Thyroid gland (tissue), 4 donors: Measurements from ENCODE around the gene PPP2R2C.

Source experiments
- POLR2A ChIP-seq, 2 donors: fragments of 450-650 bp; IDR thresholded peaks; one replicate each; pipeline ENCODE4 v1.6.1; 2017; ENCODE audit warnings: antibody characterized with exemption in 2 of 2, mild to moderate bottlenecking in 2 of 2, moderate library complexity in 1 of 2
- TF ChIP-seq, protein P1 (sequence below), 6 experiments: fragments of 200-600 bp in 3 of 6; fragments of 450-650 bp in 3 of 6; sonication (generic) in 3 of 6; IDR thresholded peaks; one replicate each; pipeline ENCODE4 v1.5.1; 2016 to 2019; ENCODE audit warnings: antibody characterized with exemption in 6 of 6, mild to moderate bottlenecking in 2 of 6, inconsistent platforms in 1 of 6, moderate library complexity in 1 of 6

DNA sequence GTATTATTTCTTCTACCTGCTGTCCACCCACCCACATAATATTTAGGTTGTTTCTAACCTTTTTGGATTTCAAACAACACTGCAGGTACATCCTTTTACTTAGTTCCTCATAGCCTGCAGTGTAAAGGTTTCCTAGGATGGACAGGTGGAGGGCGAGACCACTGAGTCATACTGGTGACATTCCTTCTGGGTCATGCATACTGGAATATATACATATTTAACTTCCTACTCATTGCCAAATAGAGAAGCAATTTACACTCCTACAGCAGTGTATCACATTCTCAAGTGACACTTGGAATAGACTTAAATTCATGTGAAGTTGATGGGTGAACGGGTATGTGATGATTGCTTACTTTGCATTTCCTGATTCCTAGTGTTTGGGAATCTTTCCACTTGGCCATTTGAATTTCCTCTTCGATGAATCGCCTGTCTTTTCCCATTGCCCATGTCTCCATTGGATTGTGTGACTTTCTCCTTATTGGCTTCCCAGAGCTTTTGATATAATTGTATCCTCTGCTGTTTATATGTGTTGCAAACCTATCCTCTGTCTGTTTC, 8.2 kb upstream of the PPP2R2C start:
- TF ChIP-seq, protein P1, sequence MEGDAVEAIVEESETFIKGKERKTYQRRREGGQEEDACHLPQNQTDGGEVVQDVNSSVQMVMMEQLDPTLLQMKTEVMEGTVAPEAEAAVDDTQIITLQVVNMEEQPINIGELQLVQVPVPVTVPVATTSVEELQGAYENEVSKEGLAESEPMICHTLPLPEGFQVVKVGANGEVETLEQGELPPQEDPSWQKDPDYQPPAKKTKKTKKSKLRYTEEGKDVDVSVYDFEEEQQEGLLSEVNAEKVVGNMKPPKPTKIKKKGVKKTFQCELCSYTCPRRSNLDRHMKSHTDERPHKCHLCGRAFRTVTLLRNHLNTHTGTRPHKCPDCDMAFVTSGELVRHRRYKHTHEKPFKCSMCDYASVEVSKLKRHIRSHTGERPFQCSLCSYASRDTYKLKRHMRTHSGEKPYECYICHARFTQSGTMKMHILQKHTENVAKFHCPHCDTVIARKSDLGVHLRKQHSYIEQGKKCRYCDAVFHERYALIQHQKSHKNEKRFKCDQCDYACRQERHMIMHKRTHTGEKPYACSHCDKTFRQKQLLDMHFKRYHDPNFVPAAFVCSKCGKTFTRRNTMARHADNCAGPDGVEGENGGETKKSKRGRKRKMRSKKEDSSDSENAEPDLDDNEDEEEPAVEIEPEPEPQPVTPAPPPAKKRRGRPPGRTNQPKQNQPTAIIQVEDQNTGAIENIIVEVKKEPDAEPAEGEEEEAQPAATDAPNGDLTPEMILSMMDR (IDR thresholded peaks at IDR 0.05), result no peak
- no peak for TF ChIP-seq POLR2A (IDR thresholded peaks at IDR 0.05)
